GM12878 (cell line): ENCODE data around the gene H19. TPM values are rescaled to one million over a fixed set of nuclear protein-coding genes. Genes with fewer than 3 reads are reported as not detected.

Source experiments
- ATAC-seq: fragments of 200-7000 bp; cut with Tn5 transposase; 3 replicates; pipeline ENCODE4 v1.9.1; 2020; ENCODE audit warnings: mild to moderate bottlenecking, moderate library complexity
- BruUV-seq: library from RNA; stranded (reverse); fragments of 400-500 nt; replicated peaks from 2 replicates; lab custom pipeline; 2021; lab: Mats Ljungman, UMichigan
- CTCF ChIA-PET: fragments of 300-600 bp; sonication (Branson Sonifier 250); formaldehyde crosslinking; extraction: SDS; loops from one replicate; lab custom pipeline; 2021; ENCODE audit warnings: inconsistent platforms; lab: Yijun Ruan, JAX
- POLR2A ChIA-PET: fragments of 350-600 bp; formaldehyde crosslinking; extraction: SDS; loops from one replicate; lab custom pipeline; 2021; ENCODE audit warnings: inconsistent platforms; lab: Charles Lee
- RAD21 ChIA-PET: fragments of 300-600 bp; sonication (Branson Sonifier 250); formaldehyde crosslinking; loops from one replicate; lab custom pipeline; 2023; ENCODE audit warnings: antibody characterized with exemption; ENCODE audit not compliant: unreplicated experiment; lab: Charles Lee
- SMC1A ChIA-PET: fragments of 300-600 bp; sonication (Branson Sonifier 250); formaldehyde crosslinking; loops from one replicate; lab custom pipeline; 2023; ENCODE audit not compliant: unreplicated experiment, uncharacterized antibody; lab: Charles Lee
- DNase-seq: peaks from one replicate; pipeline ENCODE4 v3.0.0-alpha.2; 2011; ENCODE audit warnings: low read depth, low spot score
- FAIRE-seq: peaks from 3 replicates; lab custom pipeline; 2011; peaks lifted over from hg19 to GRCh38; lab: Jason Lieb, UNC
- H2AFZ ChIP-seq: 2 replicates; pipeline ENCODE4 v1.6.0; 2011; ENCODE audit warnings: low read depth, low read length, control low read depth; ENCODE audit not compliant: control insufficient read depth
- H3K27ac ChIP-seq: 2 replicates; pipeline ENCODE4 v1.5.1; 2011; ENCODE audit warnings: control low read depth; ENCODE audit not compliant: control insufficient read depth, insufficient read depth
- H3K27me3 ChIP-seq, 2 experiments: replicated peaks in 1 of 2; 2 replicates each; pipeline versions ENCODE4 v1.6.0 to v1.6.1; 2011; ENCODE audit warnings: low read length in 1 of 2; ENCODE audit not compliant: control insufficient read depth in 2 of 2, insufficient read depth in 2 of 2
- H3K36me3 ChIP-seq, 2 experiments: 2 replicates each; pipeline ENCODE4 v1.5.1; 2011; ENCODE audit warnings: low read length in 1 of 2; ENCODE audit not compliant: control insufficient read depth in 2 of 2, insufficient read depth in 2 of 2
- H3K4me1 ChIP-seq: 2 replicates; pipeline ENCODE4 v1.6.1; 2011; ENCODE audit warnings: mild to moderate bottlenecking, low read length, moderate library complexity, mixed read lengths; ENCODE audit not compliant: control insufficient read depth, insufficient read depth
- H3K4me2 ChIP-seq: 2 replicates; pipeline ENCODE4 v1.6.0; 2011; ENCODE audit warnings: control low read depth; ENCODE audit not compliant: control insufficient read depth, insufficient read depth
- H3K4me3 ChIP-seq: fragments of 200-600 bp; sonication (generic); 2 replicates; pipeline ENCODE4 v1.5.1; 2016
- H3K79me2 ChIP-seq: 2 replicates; pipeline ENCODE4 v1.6.0; 2011; ENCODE audit warnings: low read length; ENCODE audit not compliant: control insufficient read depth, insufficient read depth
- H3K9ac ChIP-seq: 2 replicates; pipeline ENCODE4 v1.8.0; 2011; ENCODE audit warnings: low read length, control low read depth, mixed read lengths; ENCODE audit not compliant: control insufficient read depth, insufficient read depth
- H3K9me3 ChIP-seq: replicated peaks from 3 replicates; pipeline ENCODE4 v1.5.1; 2011; ENCODE audit warnings: mild to moderate bottlenecking, low read length; ENCODE audit not compliant: control insufficient read depth, insufficient read depth
- H4K20me1 ChIP-seq: 2 replicates; pipeline ENCODE4 v1.6.0; 2011; ENCODE audit not compliant: control insufficient read depth, insufficient read depth
- ATF7 ChIP-seq: fragments of 450-650 bp; IDR thresholded peaks from 2 replicates; pipeline ENCODE4 v1.6.1; 2016; ENCODE audit warnings: low read depth, mild to moderate bottlenecking
- EED ChIP-seq: sonication (generic); IDR thresholded peaks from 2 replicates; pipeline ENCODE4 v1.6.1; 2016; ENCODE audit warnings: antibody characterized with exemption, low read depth
- EGR1 ChIP-seq, 2 experiments: IDR thresholded peaks; 1 replicate in 1 of 2; 2 replicates in 1 of 2; pipeline ENCODE4 v1.6.1; 2011 to 2012; ENCODE audit warnings: low read depth in 2 of 2, low read length in 2 of 2, borderline replicate concordance in 1 of 2, mild to moderate bottlenecking in 1 of 2, moderate library complexity in 1 of 2
- EP300 ChIP-seq, 2 experiments: fragments of 150-350 bp in 1 of 2; IDR thresholded peaks; 2 replicates each; pipeline ENCODE4 v1.6.1; 2011 to 2012; ENCODE audit warnings: low read depth in 2 of 2, low read length in 2 of 2, borderline replicate concordance in 1 of 2, improper control_type of control experiment in 1 of 2, inconsistent platforms in 1 of 2; ENCODE audit not compliant: control insufficient read depth in 1 of 2
- PML ChIP-seq: IDR thresholded peaks from 2 replicates; pipeline ENCODE4 v1.6.1; 2012; ENCODE audit warnings: low read length, inconsistent platforms
- POLR2A ChIP-seq: IDR thresholded peaks from 2 replicates; pipeline ENCODE4 v1.6.1; 2011; ENCODE audit warnings: low read depth, mild to moderate bottlenecking, low read length
- RELA ChIP-seq: fragments of 450-650 bp; IDR thresholded peaks from 2 replicates; pipeline ENCODE4 v1.8.0; 2014; ENCODE audit warnings: borderline replicate concordance; ENCODE audit not compliant: partially characterized antibody
- RFX5 ChIP-seq: IDR thresholded peaks from 2 replicates; pipeline ENCODE4 v1.6.1; 2011; ENCODE audit warnings: low read depth, low read length, improper control_type of control experiment
- SIN3A ChIP-seq: IDR thresholded peaks from 2 replicates; pipeline ENCODE4 v1.6.1; 2012; ENCODE audit warnings: low read depth, low read length, improper control_type of control experiment
- SMC3 ChIP-seq: IDR thresholded peaks from 2 replicates; pipeline ENCODE4 v1.6.1; 2011; ENCODE audit warnings: low read length, improper control_type of control experiment, borderline replicate concordance
- SREBF1 ChIP-seq: IDR thresholded peaks from 2 replicates; pipeline ENCODE4 v1.6.1; 2012; ENCODE audit warnings: mild to moderate bottlenecking, low read length
- ZZZ3 ChIP-seq: IDR thresholded peaks from 2 replicates; pipeline ENCODE4 v1.6.1; 2011; ENCODE audit warnings: low read depth; ENCODE audit not compliant: control insufficient read depth, insufficient read length
- WGBS: methylation state at CpG from one replicate; pipeline ENCODE4 v1.1.6; 2016; ENCODE audit warnings: low lambda C conversion rate; ENCODE audit not compliant: insufficient replicate concordance, insufficient coverage; ENCODE audit errors: missing lambda C conversion rate; 5-methylcytosine and 5-hydroxymethylcytosine counted together
- in situ Hi-C: fragments of 300-500 bp; cut with MboI; formaldehyde crosslinking; loops from 9 replicates; pipeline ENCODE4 v1.14.3; 2018; ENCODE audit warnings: mixed read lengths
- intact Hi-C: fragments of 100-400 bp; cut with micrococcal nuclease; formaldehyde crosslinking; loops from one replicate; pipeline ENCODE4 v1.14.2; 2022; ENCODE audit not compliant: unreplicated experiment
- polyA plus RNA-seq, 11 experiments: library from polyadenylated mRNA; depleted of rRNA in 4 of 11; unstranded in 6 of 11; stranded (reverse) in 5 of 11; fragments of >200 nt; fragmentation: Nextera tagmentation in 4 of 11; fragmentation: Illumina TruSeq in 1 of 11; extraction: Ambion mirVana in 4 of 11; extraction: Trizol in 1 of 11; gene quantifications; 1 replicate in 1 of 11; 2 replicates in 10 of 11; pipeline versions ENCODE4 v1.2.1 to v1.2.3, GENCODE V29; 2011 to 2016; ENCODE audit warnings: inconsistent platforms in 2 of 11, missing spikeins in 2 of 11, low read depth in 1 of 11
- total RNA-seq, 4 experiments: library from RNA; depleted of rRNA in 3 of 4; stranded (reverse); fragments of >200 nt in 3 of 4; fragmentation: Illumina TruSeq in 1 of 4; extraction: Trizol in 1 of 4; gene quantifications; 2 replicates each; pipeline versions ENCODE4 v1.2.1 to v1.2.3, GENCODE V29; 2013 to 2021
- TF ChIP-seq, protein P1 (sequence below): IDR thresholded peaks from 2 replicates; pipeline ENCODE4 v1.6.1; 2011; ENCODE audit warnings: borderline replicate concordance, low read depth, mild to moderate bottlenecking, moderate library complexity, mixed read lengths, low read length; ENCODE audit not compliant: insufficient read depth; ENCODE audit errors: extremely low read length
- TF ChIP-seq, protein P2 (sequence below): IDR thresholded peaks from 2 replicates; pipeline ENCODE4 v1.6.1; 2012; ENCODE audit warnings: low read depth, low read length, improper control_type of control experiment

The H19 gene
- total and polyA plus RNA-seq, 10 of the 15 experiments (the other 5 are each of a cell fraction or from before 2014, with no cell fraction given) = 0.04 to 1.2 (median 0.31) TPM; not detected in 6

DNA sequence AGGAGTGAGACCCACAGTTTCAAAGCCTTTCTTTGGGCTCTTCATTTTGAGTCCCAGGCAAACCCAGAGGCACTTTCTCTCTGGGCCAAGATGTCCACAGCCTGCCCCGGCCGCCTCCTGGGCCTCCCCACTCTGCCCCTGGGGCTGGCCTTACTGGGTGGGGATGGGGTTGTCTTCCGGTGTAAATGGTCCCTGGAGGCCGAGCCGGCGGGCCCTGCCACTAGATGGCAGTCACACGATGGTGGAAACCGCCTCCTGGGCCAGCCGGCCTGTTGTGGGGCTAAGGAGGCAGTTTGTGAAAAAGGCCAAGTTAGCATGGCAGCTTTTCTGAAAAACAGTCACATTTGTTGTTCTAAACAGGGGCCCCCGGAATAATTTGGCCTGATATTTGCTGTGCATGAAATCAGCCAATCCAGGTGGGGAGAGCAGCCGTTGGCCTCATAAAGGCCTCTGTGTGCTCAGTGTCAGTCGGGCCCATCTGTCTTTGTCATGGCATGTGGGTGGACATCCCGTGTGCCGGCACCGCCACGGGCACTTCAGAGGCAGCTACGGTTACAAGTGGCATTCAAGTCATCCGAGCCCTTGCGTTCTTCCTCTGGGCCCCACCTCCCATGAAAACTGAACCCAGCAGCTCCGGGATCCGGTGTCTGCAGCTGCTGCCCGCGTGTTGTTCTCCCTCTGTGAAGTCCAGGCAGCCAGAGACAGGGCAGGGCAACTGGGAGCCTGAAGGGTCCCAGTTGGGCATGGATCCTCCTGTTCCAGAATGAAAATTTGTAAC, 44.0 kb downstream of the H19 start:
- ChIA-PET SMC1A (no interaction called here), RAD21 (no interaction called here)
- no peak for DNase-seq

DNA sequence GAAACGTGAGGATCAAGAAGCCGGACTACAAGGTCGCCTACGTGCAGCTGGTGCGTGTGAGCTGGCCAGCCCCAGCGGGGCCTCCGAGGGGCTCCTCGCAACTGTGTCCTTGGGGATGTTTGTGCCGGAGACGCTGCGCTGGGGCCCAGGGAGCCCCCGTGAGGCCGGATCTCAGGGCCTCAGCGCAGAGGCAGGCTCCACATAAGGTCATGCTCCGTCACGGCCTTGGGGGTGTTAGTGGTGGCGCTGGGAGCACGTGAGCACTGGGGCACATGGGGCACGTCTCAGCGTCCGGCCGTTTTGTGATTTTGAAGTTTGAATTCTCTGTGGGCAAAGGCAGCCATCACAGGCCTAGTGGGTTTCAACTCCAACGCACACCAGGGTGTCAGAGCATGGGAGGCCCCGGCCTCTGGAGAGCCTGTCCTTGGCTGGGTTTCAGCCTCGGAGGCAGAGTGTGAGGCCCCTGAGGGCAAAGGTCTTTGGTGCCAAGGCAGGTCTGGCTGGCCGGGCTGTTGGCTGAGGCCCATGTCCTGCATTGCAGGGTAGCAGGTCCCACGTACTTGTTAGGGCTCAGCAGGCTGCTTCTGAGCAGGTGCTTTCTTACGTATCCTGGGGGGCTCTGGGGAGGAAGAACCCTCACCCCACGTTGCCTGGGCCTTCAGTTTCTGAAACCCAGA, 44.7 kb downstream of the H19 start:
- Histone ChIP-seq H4K20me1 (no peaks in the 10 kb centered on the region), H3K79me2 (no peaks in the 10 kb centered on the region), H3K27me3 (no peaks in the 10 kb centered on the region), H3K36me3 (no peaks in the 10 kb centered on the region), H3K9me3 (no peaks in the 10 kb centered on the region), H3K9ac (no peak overlapping the region), H3K27ac (no peak overlapping the region), H2AFZ (no peak overlapping the region), H3K4me3 (no peak overlapping the region), H3K4me1 (no peaks in the 10 kb centered on the region), H3K4me2 (no peak overlapping the region)
- ATAC-seq = no peak
- FAIRE-seq = no peak
- intact Hi-C loops = no loop called here
- ChIA-PET POLR2A (no interaction called here), RAD21 (no interaction called here), CTCF (interaction anchor here (0.7 kb wide), 1 partner anchor 199 kb away, joined by 3 read pairs; no protein-coding TSS in a partner anchor), SMC1A (no interaction called here)
- WGBS = 50% methylated on average over 2 of the region's 29 CpGs
- in situ Hi-C loops = no loop called here
- no peak for DNase-seq
- no TSS peak for BruUV-seq
- no peak for TF ChIP-seq ATF7
- TF ChIP-seq SMC3 = no peak
- no peak for TF ChIP-seq PML
- no peak for TF ChIP-seq EGR1 (IDR thresholded peaks at IDR 0.05; ENCODE audit: borderline replicate concordance in 1 of 2, low read depth in 2 of 2, low read length in 2 of 2)
- no peak for TF ChIP-seq SIN3A
- no peak for TF ChIP-seq EP300 (IDR thresholded peaks at IDR 0.05; ENCODE audit: borderline replicate concordance in 1 of 2, control insufficient read depth in 1 of 2, low read depth in 2 of 2, low read length in 2 of 2)
- TF ChIP-seq, protein P1, sequence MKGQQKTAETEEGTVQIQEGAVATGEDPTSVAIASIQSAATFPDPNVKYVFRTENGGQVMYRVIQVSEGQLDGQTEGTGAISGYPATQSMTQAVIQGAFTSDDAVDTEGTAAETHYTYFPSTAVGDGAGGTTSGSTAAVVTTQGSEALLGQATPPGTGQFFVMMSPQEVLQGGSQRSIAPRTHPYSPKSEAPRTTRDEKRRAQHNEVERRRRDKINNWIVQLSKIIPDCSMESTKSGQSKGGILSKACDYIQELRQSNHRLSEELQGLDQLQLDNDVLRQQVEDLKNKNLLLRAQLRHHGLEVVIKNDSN = no peak
- no peak for TF ChIP-seq EED
- TF ChIP-seq, protein P2, sequence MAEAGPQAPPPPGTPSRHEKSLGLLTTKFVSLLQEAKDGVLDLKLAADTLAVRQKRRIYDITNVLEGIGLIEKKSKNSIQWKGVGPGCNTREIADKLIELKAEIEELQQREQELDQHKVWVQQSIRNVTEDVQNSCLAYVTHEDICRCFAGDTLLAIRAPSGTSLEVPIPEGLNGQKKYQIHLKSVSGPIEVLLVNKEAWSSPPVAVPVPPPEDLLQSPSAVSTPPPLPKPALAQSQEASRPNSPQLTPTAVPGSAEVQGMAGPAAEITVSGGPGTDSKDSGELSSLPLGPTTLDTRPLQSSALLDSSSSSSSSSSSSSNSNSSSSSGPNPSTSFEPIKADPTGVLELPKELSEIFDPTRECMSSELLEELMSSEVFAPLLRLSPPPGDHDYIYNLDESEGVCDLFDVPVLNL = no peak

More for the DNA sequence above, 44.0 kb downstream of the H19 start:
- no TSS peak for BruUV-seq
- Histone ChIP-seq H3K79me2 (no peaks in the 10 kb centered on the region), H4K20me1 (no peaks in the 10 kb centered on the region), H3K27ac (no peak overlapping the region), H3K36me3 (no peaks in the 10 kb centered on the region), H2AFZ (no peak overlapping the region), H3K4me3 (no peak overlapping the region), H3K27me3 (no peaks in the 10 kb centered on the region), H3K9ac (no peak overlapping the region), H3K9me3 (no peaks in the 10 kb centered on the region), H3K4me1 (no peaks in the 10 kb centered on the region), H3K4me2 (no peak overlapping the region)
- intact Hi-C loops = no loop called here
- CTCF ChIA-PET = interaction anchor here (0.7 to 1.3 kb wide), 2 partner anchors 198 kb away, joined by 3 read pairs; no protein-coding TSS in a partner anchor
- ATAC-seq (peak; percentile 99), FAIRE-seq (no peak)
- no peak for TF ChIP-seq SREBF1
- no peak for TF ChIP-seq POLR2A
- TF ChIP-seq RELA = no peak
- no peak for TF ChIP-seq ZZZ3
- TF ChIP-seq RFX5 = no peak
- WGBS = 11% methylated on average over 9 of the region's 23 CpGs
- POLR2A ChIA-PET = no interaction called here
- in situ Hi-C loops = no loop called here
